ENCODE data around the gene HAUS8.
"Not testable (repeated sequence)": the region's sequence is repeated elsewhere in the genome, so short reads cannot be mapped to it uniquely, and the experiment has no call there.

Gene HAUS8

GRCh38 chr19:17098326-17098725 lies 23.1 kb upstream of the HAUS8 start:
- H3K4me3 ChIP-seq (ENCODE audit: low read length) = no peak overlapping the region
- H3K27me3 ChIP-seq (ENCODE audit: control insufficient read depth, insufficient read depth, low read length) = no peaks in the 10 kb centered on the region
- H3K4me1 ChIP-seq (ENCODE audit: control insufficient read depth, insufficient read depth, low read length) = peaks cover 16% of the 10 kb centered on the region
- H3K9ac ChIP-seq (ENCODE audit: low read depth, low read length) = no peak overlapping the region
- H3K36me3 ChIP-seq (ENCODE audit: insufficient read depth, low read length) = peaks cover 25% of the 10 kb centered on the region
- no peak overlapping the region for H3K4me2 ChIP-seq (ENCODE audit: low read length)
- no peaks in the 10 kb centered on the region for H3K9me3 ChIP-seq (replicated peaks; ENCODE audit: low read length)

- H3K9me3 ChIP-seq (replicated peaks; ENCODE audit: low read length) = no peaks in the 10 kb centered on the region
- H3K4me1 ChIP-seq (ENCODE audit: control insufficient read depth, insufficient read depth, low read length) = peaks cover 16% of the 10 kb centered on the region
- peak overlapping the region; percentile 8 for H3K4me2 ChIP-seq (ENCODE audit: low read length)
- peaks cover 19% of the 10 kb centered on the region for H3K36me3 ChIP-seq (ENCODE audit: insufficient read depth, low read length)
- H3K9ac ChIP-seq (ENCODE audit: low read depth, low read length) = peak overlapping the region; percentile 4
- H3K4me3 ChIP-seq (ENCODE audit: low read length) = no peak overlapping the region
- H3K27me3 ChIP-seq (ENCODE audit: control insufficient read depth, insufficient read depth, low read length) = no peaks in the 10 kb centered on the region
Observed at GRCh38 chr19:17097593-17098126, 22.4 kb upstream of the HAUS8 start.

GRCh38 chr19:17095141-17095919 lies 20.1 kb upstream of the HAUS8 start:
- peaks cover 9% of the 10 kb centered on the region for H3K36me3 ChIP-seq (ENCODE audit: insufficient read depth, low read length)

GRCh38 chr19:17094694-17095093 lies 19.4 kb upstream of the HAUS8 start:
- peaks cover 28% of the 10 kb centered on the region for H3K4me1 ChIP-seq (ENCODE audit: control insufficient read depth, insufficient read depth, low read length)
- H3K4me3 ChIP-seq (ENCODE audit: low read length); H3K36me3 ChIP-seq (ENCODE audit: insufficient read depth, low read length); H3K4me2 ChIP-seq (ENCODE audit: low read length); H3K9ac ChIP-seq (ENCODE audit: low read depth, low read length); H3K27me3 ChIP-seq (ENCODE audit: control insufficient read depth, insufficient read depth, low read length); H3K9me3 ChIP-seq (replicated peaks; ENCODE audit: low read length): not testable (repeated sequence)

More at GRCh38 chr19:17095141-17095919, 20.1 kb upstream of the HAUS8 start:
- H3K4me2 ChIP-seq (ENCODE audit: low read length) = no peak overlapping the region
- no peak overlapping the region for H3K4me3 ChIP-seq (ENCODE audit: low read length)
- peaks cover 22% of the 10 kb centered on the region for H3K4me1 ChIP-seq (ENCODE audit: control insufficient read depth, insufficient read depth, low read length)
- no peaks in the 10 kb centered on the region for H3K9me3 ChIP-seq (replicated peaks; ENCODE audit: low read length)
- H3K9ac ChIP-seq (ENCODE audit: low read depth, low read length) = no peak overlapping the region
- H3K27me3 ChIP-seq (ENCODE audit: control insufficient read depth, insufficient read depth, low read length) = no peaks in the 10 kb centered on the region

GRCh38 chr19:17092696-17093095 lies 17.4 kb upstream of the HAUS8 start:
- no peak overlapping the region for H3K4me2 ChIP-seq (ENCODE audit: low read length)
- H3K36me3 ChIP-seq (ENCODE audit: insufficient read depth, low read length) = peaks cover 6% of the 10 kb centered on the region
- H3K27me3 ChIP-seq (ENCODE audit: control insufficient read depth, insufficient read depth, low read length) = no peaks in the 10 kb centered on the region
- H3K4me3 ChIP-seq (ENCODE audit: low read length) = no peak overlapping the region
- H3K4me1 ChIP-seq (ENCODE audit: control insufficient read depth, insufficient read depth, low read length) = peaks cover 31% of the 10 kb centered on the region
- no peaks in the 10 kb centered on the region for H3K9me3 ChIP-seq (replicated peaks; ENCODE audit: low read length)
- H3K9ac ChIP-seq (ENCODE audit: low read depth, low read length) = no peak overlapping the region

GRCh38 chr19:17091758-17092333 lies 16.6 kb upstream of the HAUS8 start:
- no peaks in the 10 kb centered on the region for H3K9me3 ChIP-seq (replicated peaks; ENCODE audit: low read length)
- no peak overlapping the region for H3K4me3 ChIP-seq (ENCODE audit: low read length)
- H3K9ac ChIP-seq (ENCODE audit: low read depth, low read length) = no peak overlapping the region
- no peak overlapping the region for H3K4me2 ChIP-seq (ENCODE audit: low read length)
- H3K27me3 ChIP-seq (ENCODE audit: control insufficient read depth, insufficient read depth, low read length) = no peaks in the 10 kb centered on the region
- H3K36me3 ChIP-seq (ENCODE audit: insufficient read depth, low read length) = peaks cover 11% of the 10 kb centered on the region
- peaks cover 27% of the 10 kb centered on the region for H3K4me1 ChIP-seq (ENCODE audit: control insufficient read depth, insufficient read depth, low read length)

- H3K4me3 ChIP-seq (ENCODE audit: low read length) = no peak overlapping the region
- no peaks in the 10 kb centered on the region for H3K27me3 ChIP-seq (ENCODE audit: control insufficient read depth, insufficient read depth, low read length)
- no peaks in the 10 kb centered on the region for H3K9me3 ChIP-seq (replicated peaks; ENCODE audit: low read length)
- no peak overlapping the region for H3K4me2 ChIP-seq (ENCODE audit: low read length)
- peaks cover 27% of the 10 kb centered on the region for H3K4me1 ChIP-seq (ENCODE audit: control insufficient read depth, insufficient read depth, low read length)
- peak overlapping the region; percentile 44 for H3K9ac ChIP-seq (ENCODE audit: low read depth, low read length)
- H3K36me3 ChIP-seq (ENCODE audit: insufficient read depth, low read length) = peaks cover 15% of the 10 kb centered on the region
Observed at GRCh38 chr19:17090583-17090982, 15.3 kb upstream of the HAUS8 start.

GRCh38 chr19:17088552-17088951 lies 13.3 kb upstream of the HAUS8 start:
- no peaks in the 10 kb centered on the region for H3K27me3 ChIP-seq (ENCODE audit: control insufficient read depth, insufficient read depth, low read length)
- H3K4me3 ChIP-seq (ENCODE audit: low read length) = no peak overlapping the region
- no peaks in the 10 kb centered on the region for H3K9me3 ChIP-seq (replicated peaks; ENCODE audit: low read length)
- H3K4me1 ChIP-seq (ENCODE audit: control insufficient read depth, insufficient read depth, low read length) = peaks cover 24% of the 10 kb centered on the region
- H3K9ac ChIP-seq (ENCODE audit: low read depth, low read length) = no peak overlapping the region
- H3K4me2 ChIP-seq (ENCODE audit: low read length) = no peak overlapping the region
- peaks cover 15% of the 10 kb centered on the region for H3K36me3 ChIP-seq (ENCODE audit: insufficient read depth, low read length)

- peaks cover 9% of the 10 kb centered on the region for H3K36me3 ChIP-seq (ENCODE audit: insufficient read depth, low read length)
- H3K27me3 ChIP-seq (ENCODE audit: control insufficient read depth, insufficient read depth, low read length) = no peaks in the 10 kb centered on the region
- H3K9me3 ChIP-seq (replicated peaks; ENCODE audit: low read length) = no peaks in the 10 kb centered on the region
- peaks cover 24% of the 10 kb centered on the region for H3K4me1 ChIP-seq (ENCODE audit: control insufficient read depth, insufficient read depth, low read length)
- no peak overlapping the region for H3K9ac ChIP-seq (ENCODE audit: low read depth, low read length)
- H3K4me3 ChIP-seq (ENCODE audit: low read length) = no peak overlapping the region
- no peak overlapping the region for H3K4me2 ChIP-seq (ENCODE audit: low read length)
Observed at GRCh38 chr19:17086834-17087233, 11.6 kb upstream of the HAUS8 start.

GRCh38 chr19:17086120-17086519 lies 10.9 kb upstream of the HAUS8 start:
- no peak overlapping the region for H3K4me3 ChIP-seq (ENCODE audit: low read length)
- no peaks in the 10 kb centered on the region for H3K27me3 ChIP-seq (ENCODE audit: control insufficient read depth, insufficient read depth, low read length)
- peaks cover 9% of the 10 kb centered on the region for H3K36me3 ChIP-seq (ENCODE audit: insufficient read depth, low read length)
- H3K9ac ChIP-seq (ENCODE audit: low read depth, low read length) = no peak overlapping the region
- no peak overlapping the region for H3K4me2 ChIP-seq (ENCODE audit: low read length)
- no peaks in the 10 kb centered on the region for H3K9me3 ChIP-seq (replicated peaks; ENCODE audit: low read length)
- peaks cover 24% of the 10 kb centered on the region for H3K4me1 ChIP-seq (ENCODE audit: control insufficient read depth, insufficient read depth, low read length)

- Histone ChIP-seq H3K4me3 (ENCODE audit: low read length) (no peak overlapping the region), H3K36me3 (ENCODE audit: insufficient read depth, low read length) (peaks cover 10% of the 10 kb centered on the region), H3K27me3 (ENCODE audit: control insufficient read depth, insufficient read depth, low read length) (no peaks in the 10 kb centered on the region), H3K4me1 (ENCODE audit: control insufficient read depth, insufficient read depth, low read length) (peaks cover 34% of the 10 kb centered on the region), H3K4me2 (ENCODE audit: low read length) (no peak overlapping the region), H3K9me3 (replicated peaks; ENCODE audit: low read length) (no peaks in the 10 kb centered on the region), H3K9ac (ENCODE audit: low read depth, low read length) (no peak overlapping the region)
Observed at GRCh38 chr19:17081672-17082630, 6.7 kb upstream of the HAUS8 start.
